DMS153 treated with DMSO at 0.1 percent for 48 hours (cell line): ENCODE data around the gene HOXC4.

Experiments
- DNase-seq: peaks from one replicate; lab custom pipeline; 2025; ENCODE audit not compliant: unreplicated experiment; lab: John Stamatoyannopoulos, UW

The HOXC4 gene

DNA sequence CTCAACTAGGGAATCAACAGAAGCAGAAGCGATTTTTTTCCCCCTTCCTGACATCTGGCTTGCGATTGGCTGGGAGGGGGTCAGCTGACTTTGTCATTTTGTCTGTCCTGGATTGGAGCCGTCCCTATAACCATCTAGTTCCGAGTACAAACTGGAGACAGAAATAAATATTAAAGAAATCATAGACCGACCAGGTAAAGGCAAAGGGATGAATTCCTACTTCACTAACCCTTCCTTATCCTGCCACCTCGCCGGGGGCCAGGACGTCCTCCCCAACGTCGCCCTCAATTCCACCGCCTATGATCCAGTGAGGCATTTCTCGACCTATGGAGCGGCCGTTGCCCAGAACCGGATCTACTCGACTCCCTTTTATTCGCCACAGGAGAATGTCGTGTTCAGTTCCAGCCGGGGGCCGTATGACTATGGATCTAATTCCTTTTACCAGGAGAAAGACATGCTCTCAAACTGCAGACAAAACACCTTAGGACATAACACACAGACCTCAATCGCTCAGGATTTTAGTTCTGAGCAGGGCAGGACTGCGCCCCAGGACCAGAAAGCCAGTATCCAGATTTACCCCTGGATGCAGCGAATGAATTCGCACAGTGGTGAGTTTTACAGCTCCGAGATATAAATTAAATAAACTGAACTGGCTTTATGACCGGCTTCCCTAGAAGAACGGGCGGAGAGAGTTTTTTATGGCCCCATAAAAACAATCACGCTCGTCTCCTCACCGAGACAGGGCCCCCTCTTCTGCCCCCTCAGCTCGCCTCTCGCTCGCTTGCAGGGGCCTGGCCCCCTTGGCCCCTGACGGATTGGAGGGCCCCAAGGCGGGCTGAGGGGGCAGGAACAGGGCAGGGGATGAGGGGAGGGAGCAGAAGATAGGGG lies 25.1 kb upstream of the HOXC4 start, which contains the start of gene HOXC6:
HOXC6 (plus strand) TSS at position 127 of the 888 bp plus-strand sequence; CDS start at position 209, 82 bp downstream.
- DNase-seq: no peak

DNA sequence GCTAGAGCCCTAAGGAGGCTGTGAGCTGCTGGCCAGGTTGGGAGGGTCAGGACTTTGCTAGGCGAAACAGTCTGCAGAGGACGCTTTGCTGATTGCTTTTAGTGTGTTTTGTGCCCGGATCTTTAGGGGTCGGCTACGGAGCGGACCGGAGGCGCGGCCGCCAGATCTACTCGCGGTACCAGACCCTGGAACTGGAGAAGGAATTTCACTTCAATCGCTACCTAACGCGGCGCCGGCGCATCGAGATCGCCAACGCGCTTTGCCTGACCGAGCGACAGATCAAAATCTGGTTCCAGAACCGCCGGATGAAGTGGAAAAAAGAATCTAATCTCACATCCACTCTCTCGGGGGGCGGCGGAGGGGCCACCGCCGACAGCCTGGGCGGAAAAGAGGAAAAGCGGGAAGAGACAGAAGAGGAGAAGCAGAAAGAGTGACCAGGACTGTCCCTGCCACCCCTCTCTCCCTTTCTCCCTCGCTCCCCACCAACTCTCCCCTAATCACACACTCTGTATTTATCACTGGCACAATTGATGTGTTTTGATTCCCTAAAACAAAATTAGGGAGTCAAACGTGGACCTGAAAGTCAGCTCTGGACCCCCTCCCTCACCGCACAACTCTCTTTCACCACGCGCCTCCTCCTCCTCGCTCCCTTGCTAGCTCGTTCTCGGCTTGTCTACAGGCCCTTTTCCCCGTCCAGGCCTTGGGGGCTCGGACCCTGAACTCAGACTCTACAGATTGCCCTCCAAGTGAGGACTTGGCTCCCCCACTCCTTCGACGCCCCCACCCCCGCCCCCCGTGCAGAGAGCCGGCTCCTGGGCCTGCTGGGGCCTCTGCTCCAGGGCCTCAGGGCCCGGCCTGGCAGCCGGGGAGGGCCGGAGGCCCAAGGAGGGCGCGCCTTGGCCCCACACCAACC lies 23.9 kb upstream of the HOXC4 start:
- no peak for DNase-seq

DNA sequence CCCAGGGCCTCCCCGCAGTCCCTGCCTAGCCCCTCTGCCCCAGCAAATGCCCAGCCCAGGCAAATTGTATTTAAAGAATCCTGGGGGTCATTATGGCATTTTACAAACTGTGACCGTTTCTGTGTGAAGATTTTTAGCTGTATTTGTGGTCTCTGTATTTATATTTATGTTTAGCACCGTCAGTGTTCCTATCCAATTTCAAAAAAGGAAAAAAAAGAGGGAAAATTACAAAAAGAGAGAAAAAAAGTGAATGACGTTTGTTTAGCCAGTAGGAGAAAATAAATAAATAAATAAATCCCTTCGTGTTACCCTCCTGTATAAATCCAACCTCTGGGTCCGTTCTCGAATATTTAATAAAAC lies 23.2 kb upstream of the HOXC4 start:
- DNase-seq: no peak

DNA sequence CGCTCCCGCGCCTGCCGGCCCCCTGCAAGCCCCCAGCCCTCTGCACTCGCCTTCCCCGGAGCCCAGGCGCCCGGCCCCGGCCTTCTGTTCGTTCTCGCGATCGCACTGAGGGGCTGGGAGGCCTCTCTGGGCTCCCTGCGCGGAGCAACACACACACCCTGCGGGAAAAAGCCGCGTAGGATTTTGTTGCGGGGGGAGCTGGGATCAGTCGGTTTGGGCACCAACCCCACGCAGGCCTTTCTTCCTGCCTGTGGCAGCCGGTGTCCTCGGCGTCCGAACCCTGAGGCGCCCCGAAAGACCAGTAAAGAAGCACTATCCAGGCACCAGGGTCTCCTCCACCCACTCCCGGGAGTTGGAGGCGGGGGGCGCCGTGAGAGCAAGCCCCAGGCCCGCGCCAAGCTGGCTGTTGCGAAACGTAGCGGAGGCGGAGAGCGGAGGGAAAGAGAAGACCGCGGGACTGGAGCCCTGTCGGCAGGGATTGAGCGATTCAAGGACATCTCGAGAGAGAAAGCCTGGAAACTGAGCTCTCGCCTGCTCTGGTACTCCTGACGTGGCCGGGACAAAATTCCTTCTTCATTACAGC lies 22.7 kb upstream of the HOXC4 start:
- DNase-seq: no peak

DNA sequence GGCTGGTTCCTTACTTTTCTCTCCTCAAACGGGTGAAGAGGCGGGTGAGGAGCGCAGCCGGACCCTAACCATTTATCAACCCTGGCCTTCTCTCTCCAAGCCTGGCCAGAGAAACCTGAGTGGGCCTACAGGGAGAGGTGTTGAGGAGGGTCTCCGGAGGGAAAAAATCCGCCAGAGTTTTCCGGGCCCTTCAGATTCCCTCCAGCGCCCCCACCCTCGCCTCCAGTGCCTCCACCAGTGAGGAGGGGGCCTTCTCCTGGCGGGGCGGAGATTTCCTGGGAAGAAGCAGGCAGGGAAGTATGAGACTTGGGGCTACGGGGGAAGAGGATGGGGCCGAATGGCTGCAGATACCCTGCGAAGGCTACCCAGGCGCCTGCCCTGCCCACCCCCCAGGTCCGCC lies 22.2 kb upstream of the HOXC4 start:
- no peak for DNase-seq

DNA sequence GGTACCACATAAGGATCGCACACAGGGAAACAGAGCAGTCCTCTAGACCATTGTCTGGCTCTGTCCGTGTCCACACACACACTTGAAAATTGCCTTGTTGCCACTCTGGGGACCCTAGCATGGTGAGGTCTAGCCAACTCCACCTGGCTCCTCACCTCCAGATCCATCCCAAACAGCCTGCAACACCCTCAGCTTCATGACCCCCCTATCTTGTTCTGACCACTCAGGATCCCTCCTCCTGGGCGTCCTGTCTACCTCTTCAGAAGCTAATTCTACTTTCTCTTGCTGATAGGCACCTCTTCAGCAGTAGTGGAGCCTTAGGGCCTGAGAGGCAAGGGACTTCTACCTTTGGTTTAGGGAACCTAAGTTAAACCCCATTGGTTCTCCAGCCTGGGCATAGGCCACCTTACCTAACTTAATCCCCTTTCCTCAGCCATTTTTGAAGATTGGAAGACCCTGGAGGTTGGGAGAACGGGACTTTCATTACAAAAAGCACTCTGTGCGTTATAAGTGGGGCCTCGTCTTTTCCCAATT lies 21.5 kb upstream of the HOXC4 start:
- no peak for DNase-seq

DNA sequence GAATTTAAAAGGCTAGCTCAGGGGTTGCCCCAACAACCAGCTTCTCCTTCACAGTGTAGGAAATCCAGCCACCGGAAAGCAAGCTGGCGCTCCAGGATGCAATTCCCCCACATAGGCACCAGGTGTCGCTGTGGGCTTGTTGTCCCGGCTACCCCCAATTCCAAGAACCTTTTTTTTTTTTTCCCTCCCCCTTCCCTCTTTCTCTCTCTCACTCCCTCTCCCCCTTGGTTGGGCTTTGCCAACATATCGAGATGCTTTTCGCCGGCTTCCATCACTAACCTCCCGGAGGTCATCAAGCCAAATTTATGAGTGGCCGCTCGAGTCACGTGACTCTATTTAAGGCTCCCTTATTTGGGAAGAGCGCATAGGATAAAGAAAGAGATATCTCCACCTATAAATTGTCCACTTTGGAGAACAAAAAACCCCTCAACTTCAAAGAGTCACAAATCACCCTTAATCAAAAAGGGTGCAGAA lies 21.0 kb upstream of the HOXC4 start, which contains the start of gene HOXC5:
HOXC5 (plus strand) TSS at position 424 of the 474 bp plus-strand sequence. CDS start 73 bp downstream, outside the sequence.
- peak; percentile 53 for DNase-seq

DNA sequence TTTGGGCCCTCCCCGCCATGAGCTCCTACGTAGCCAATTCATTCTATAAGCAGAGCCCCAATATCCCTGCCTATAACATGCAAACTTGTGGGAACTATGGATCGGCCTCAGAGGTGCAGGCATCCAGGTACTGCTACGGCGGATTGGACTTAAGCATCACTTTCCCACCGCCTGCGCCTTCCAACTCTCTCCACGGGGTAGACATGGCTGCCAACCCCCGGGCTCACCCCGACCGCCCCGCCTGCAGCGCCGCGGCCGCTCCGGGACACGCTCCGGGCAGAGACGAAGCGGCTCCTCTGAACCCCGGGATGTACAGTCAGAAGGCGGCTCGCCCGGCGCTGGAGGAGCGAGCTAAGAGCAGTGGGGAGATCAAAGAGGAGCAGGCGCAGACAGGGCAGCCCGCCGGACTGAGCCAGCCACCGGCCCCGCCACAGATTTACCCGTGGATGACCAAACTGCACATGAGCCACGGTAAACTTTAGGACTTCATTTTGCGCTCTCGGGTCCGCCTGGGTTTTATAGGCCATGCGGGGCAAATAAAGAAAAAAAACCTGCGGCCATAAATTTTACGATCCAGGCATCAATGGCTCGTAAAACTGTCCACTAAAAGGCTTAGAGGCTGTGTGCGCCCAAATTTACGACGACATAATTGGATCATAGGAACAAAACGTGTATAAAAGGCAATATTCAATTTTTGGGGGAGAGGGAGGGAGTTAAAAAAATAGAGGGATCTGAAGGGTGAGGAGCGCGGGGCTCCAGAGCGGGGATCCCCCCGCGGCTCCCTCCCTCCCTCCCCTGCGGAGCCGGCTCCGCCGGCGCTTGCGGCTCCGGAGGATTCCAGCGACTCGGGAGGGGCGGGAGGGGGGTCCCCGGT lies 20.3 kb upstream of the HOXC4 start:
- peak; percentile 68 for DNase-seq

DNA sequence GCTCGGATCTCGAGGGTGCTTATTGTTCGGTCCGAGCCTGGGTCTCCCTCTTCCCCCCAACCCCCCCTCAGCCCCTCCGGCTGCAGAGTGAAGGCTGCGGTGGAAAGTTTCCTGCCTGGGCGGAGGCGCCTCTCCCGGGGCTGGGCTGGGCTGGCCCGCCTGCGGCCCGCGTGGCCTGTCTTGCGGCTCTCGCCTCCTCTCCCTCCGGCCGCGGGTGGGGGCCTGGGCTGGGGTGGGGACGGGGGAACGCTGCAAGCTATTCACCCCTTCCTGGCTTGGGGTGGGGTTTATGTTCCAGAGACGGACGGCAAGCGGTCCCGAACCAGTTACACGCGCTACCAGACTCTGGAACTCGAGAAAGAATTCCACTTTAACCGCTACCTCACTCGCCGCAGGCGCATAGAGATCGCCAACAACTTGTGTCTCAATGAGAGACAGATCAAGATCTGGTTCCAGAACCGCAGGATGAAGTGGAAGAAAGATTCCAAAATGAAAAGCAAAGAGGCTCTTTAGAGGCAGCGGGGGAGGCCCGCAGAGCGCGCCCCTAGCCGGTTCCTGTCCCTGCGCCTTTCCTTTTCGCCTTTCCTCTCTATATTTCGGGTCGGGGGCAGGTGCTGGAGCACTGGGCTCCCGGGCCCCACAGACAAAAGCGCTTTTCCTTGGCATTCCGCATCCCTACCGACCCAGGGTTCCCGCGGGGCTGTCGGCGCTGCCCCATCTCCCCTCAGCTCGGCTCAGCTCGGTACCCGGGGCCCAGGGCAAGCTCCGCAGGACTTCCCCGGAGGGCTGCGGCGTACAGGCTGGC lies 19.5 kb upstream of the HOXC4 start:
- DNase-seq: no peak

DNA sequence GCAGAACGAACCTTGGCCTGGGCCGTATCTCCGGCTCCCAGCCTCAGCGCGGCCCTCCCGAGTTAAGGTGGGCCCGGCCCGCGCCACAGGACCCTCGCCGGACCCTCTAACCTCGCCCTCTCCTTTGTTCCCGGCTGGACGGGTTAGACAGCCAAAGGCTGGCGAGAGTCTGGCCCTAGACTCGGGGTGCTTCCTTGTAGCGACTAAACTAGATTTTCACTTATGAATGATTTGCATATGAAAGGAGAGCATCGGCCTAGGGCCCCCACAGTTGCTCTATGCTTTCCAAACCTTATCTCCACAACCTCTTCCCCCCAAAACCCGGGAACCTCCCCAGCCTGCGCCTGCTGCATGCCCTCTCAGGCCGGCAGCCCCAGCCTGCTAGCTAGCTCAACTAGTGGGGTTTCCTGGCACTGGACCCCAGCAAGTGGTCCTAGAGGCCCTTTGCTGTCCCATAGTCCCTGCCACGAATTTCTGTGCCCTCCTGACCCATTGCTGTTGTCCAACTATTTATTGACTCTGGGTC lies 18.8 kb upstream of the HOXC4 start:
- no peak for DNase-seq

DNA sequence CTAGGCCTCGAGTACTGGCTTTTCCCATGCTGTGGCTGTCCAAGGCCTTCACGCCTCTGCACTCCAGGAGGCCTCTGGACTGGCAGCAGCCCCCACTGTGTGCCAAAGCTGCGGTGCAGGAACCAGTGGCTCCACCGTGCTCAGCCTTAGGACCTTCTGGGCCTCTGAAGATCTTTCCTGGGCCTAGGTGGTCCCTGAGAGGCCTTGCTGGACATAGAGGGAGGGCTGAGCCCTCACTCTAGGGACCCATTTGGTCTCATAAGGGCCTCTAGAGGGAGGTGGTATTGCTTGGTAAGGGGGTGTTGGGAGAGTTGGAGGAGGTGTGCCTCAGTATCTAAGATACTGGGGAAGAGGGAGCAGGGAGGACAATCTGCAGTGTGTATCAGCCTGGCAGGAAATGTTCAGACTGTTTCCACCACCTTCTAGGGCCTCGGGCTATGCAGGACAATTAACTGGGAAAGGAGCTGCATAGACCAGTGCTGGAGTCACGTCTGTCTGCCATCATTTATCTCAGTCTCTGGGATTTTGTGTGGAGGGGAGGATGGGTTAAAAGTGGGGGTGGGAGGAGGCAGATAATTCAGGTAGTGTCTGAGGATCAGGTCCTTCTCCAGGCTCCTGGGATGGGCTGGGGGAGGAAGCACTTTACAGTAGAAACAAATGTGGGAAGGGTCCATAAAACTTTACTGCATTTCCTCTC lies 17.9 kb upstream of the HOXC4 start:
- no peak for DNase-seq

DNA sequence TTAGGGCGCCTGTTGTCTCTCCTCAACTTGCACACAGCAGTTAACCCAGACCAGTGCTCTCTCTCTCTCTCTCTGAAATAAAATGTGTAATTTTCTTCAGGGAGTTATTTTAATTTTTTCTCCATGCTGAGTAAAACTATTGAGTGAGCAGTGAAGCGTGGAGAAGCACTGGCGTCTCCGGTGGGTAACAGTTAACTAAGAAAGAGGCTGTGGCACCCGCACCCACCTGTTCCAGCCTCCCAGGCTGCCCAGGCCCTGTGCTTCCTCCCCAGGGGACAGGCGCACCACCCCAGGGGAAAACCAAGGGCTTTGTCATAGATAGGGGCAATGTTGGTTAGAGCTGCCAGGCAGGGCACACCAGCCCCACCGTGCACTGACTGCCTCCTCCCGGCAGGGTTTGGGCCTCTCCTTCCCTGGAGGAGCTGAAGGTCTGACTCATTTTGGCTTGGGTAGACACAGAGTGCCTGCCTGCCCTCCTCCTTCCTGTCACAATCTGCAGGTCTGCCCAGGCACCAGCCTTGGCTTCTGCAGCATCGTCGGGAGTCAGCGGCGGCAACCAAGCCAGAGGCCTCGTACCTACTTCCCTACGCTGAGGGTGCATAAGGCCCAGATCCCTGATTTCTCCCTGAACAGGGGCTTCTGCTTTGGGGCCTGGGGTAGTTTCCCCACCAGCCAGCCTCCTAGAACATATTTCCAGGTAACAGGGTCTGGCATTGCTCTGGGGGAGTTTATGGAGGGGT lies 16.8 kb upstream of the HOXC4 start:
- no peak for DNase-seq

DNA sequence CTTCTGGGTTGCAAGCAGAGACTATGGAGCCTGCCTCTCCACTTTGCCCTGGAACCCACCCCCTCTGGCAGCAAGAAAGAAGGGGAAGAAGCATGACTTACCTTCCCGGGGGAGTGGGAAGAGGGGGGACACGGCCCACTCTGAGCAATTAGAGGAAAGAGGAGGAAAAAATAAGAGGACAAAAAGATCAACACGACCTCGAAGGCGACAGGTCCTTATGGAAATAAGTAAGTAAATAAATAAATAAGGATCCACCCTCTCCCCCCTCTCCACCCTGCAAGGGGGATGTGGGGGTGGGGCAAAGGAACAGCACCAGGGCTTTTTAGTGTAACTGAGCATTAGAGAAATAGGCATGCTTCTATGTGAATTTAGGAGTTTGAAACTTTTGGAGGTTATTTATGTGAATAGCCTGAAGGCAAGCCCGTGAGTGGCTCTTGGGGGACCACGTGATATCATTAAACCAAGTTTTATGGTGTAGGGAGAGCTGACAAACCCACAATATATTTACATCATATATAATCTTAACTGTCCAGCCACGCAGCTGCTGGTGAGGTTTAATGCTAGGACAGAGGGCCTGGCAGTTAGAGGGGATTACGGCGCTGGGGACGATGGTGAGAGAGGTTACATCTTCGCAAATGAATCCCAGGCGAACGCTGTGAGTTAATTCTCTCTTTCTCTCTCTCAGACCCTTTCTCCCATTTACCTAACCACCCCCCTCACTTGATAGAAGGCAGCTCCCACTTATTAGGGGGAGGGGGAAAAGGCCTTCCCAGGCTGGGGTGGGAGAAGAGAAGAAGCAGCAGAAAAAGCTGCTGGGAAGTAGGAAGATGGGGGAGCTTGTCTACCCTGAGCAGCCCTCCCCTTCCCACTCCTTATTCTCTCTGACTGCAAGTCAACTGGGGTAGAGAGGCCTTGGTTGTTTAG lies 16.0 kb upstream of the HOXC4 start:
- no peak for DNase-seq

DNA sequence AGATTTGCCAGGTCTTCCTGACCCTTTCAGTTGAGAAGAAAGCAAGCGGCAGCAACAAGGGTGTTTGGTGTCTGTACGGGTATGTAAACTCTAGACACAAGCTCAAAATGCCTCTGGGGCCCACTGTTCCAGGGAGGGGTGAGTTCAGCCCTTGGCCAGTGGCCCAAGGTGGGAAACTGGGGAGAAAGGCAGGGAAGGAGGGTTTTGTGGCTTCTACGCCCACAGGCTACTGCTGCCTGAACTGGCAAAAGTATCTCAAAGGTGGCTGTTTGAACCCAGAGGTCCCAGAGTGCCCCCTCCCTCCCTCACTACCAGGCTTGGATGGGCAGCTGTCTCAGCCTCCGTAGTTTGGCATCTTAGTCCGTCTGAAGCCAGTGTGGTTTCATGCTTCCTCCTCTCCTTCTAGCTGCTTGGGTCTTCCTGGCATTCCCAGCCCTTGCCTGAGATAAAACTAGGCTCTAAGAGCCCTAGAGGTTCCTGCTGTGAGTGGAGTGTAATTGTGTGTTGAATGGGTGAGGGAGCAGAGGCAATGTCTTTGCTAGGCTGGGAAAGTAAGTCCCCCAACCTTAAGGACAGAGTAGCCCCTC lies 15.3 kb upstream of the HOXC4 start:
- DNase-seq: no peak

DNA sequence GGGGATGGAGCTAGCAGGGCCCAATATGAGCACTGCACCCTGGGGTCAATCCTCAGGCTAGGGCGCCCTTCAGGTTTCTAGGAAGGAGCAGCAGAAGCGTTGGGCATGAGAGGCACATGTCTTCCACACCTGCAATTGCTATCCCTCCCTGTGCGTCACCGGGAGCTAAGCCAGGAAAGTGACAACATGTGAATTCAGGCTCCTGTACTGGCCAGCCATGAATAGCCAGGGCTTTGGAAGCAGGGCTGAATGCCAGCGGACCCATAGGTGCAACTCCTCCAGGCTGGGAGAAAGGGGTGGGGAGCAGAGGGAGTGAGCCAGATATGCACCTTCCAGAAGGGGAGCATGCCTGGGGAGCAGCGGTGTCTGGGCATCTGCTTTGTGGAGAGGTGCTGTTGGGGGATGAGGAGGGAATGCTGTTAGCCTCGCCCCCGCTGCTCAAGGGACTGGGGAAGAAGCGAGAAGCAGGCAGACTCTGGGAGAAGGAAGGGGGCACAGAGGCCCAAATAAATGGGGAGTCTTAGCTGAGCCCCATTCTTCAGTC lies 14.7 kb upstream of the HOXC4 start:
- DNase-seq: no peak
